ENCODE measurements around the gene CORO6.

CORO6 gene

DNA sequence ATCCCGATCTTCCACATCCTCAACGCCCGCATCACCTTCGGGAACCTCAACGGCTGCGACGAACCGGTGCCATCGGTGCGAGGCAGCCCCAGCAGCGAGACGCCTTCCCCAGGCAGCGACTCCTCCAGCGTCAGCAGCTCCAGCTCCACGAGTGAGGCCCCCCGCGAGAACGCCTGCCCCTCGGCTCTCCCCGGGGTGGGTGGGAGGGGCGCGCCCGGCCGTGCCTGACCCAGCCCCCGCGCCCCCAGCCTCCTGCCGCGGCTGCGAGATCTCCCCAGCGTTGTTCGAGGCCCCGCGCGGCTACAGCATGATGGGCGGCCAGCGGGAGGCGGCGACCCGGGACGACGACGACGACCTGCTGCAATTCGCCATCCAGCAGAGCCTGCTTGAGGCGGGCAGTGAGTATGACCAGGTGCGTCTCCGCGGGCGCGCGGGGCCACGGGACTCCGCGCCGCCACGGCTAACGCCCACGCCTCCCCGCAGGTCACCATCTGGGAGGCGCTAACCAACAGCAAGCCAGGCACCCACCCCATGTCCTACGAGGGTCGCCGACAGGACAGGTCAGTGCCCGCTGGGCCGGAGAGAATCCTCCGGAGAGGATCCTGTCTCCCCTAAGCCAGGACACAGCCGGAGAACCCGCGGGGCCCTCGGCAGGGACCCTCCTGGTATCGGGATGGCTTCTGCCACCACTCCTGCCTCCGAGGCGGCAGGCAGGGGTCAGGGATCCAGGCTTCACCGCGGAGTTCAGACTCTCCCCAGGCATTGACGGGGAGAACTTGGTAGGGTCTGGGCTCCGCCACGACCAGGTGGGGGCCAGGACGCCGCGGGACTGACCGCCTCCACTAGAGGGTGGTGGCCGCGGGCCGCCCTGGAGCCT, 10.1 kb downstream of the CORO6 start:
- no peak for FAIRE-seq

- no peak for FAIRE-seq
Observed at GRCh38 chr17:29612094-29612403, 10.7 kb downstream of the CORO6 start.

GRCh38 chr17:29611351-29612093, 11.2 kb downstream of the CORO6 start:
- no peak for FAIRE-seq

- FAIRE-seq = no peak
Observed at GRCh38 chr17:29610395-29610794, 12.3 kb downstream of the CORO6 start.

DNA sequence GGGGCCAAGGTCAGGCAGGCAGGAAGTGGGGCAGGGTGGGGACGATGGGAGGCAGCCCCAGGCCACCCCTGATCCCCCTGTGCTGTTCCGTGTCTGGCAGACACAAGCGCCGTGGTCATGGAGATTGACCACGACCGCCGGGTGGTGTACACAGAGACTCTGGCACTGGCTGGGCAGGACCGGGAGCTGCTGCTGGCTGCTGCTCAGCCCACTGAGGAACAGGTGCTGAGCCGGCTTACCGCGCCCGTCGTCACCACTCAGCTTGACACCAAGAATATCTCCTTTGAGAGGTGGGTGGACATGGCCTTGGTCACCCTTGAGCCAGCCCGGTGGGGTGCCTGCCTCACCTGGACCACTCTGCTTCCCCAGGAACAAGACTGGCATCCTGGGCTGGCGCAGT, 13.7 kb downstream of the CORO6 start:
- FAIRE-seq = no peak

- no peak for FAIRE-seq
Observed at GRCh38 chr17:29607557-29608195, 15.0 kb downstream of the CORO6 start.

DNA sequence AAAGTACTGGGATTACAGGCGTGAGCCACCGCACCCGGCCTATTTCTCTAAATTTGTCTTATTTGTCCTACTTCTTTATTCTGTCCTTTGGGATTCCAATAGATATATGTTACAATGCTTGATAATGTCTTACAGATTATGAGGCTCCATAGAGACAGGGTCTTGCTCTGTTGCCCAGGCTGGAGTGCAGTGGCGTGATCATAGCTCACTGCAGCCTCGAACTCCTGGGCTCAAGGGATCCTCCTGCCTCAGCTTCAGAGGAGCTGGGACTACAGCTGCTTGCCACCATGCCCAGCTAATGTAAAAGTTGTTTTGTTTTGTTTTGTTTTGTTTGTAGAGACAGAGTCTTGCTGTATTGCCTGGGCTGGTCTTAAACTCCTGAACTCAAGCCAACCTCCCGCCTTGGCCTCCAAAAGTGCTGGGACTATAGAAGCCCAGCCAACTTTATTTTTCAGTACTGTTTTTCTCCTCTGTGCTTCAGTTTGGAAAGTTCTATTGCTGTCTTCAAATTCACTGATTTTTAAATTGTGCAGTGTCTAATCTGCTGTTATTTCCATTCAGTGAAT, 19.5 kb downstream of the CORO6 start:
- no peak for FAIRE-seq

GRCh38 chr17:29597361-29598172, 25.1 kb downstream of the CORO6 start:
- FAIRE-seq = no peak

- no peak for FAIRE-seq
Observed at GRCh38 chr17:29596811-29597210, 25.9 kb downstream of the CORO6 start.

DNA sequence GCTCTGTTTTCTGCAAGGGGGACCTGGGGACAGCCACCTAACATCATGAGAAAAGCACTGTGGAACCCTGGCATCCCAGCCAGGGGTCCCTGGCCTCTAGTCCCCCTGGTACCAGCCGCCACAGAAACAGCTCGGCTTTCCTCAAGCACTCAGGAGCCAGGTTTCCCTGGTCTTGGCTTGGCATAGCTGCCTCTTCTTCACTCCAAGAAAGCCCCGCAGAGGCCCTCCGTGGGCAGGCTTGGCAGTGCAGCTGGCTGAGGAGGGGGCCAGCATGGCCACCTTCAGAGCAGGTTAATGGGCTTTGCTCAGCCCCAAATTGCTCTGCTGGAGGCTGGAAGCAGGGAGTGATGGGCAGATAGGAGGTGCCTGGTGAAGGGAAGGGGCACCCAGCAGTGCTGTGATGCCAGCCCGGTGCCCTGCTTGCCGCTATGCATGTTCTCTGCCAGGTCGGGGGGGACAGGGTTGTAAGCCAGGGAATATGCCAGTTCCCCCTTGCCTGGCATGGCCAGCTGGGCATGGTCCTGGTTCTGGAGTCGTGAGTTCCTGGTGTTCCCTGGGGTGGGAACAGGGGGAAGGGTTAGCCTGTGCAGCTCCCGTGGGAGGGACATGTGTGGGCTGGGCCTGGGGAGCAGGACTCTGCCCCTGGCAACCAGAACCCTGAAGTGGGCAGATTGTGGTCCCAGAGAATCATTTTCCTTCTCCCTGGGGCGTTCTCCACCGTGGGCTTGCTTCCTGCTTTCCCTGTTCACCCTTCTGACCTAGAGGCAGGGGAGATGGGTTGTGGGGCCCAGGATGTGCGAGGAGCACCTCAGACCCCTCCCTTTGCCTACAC, 26.6 kb downstream of the CORO6 start:
- FAIRE-seq = no peak

DNA sequence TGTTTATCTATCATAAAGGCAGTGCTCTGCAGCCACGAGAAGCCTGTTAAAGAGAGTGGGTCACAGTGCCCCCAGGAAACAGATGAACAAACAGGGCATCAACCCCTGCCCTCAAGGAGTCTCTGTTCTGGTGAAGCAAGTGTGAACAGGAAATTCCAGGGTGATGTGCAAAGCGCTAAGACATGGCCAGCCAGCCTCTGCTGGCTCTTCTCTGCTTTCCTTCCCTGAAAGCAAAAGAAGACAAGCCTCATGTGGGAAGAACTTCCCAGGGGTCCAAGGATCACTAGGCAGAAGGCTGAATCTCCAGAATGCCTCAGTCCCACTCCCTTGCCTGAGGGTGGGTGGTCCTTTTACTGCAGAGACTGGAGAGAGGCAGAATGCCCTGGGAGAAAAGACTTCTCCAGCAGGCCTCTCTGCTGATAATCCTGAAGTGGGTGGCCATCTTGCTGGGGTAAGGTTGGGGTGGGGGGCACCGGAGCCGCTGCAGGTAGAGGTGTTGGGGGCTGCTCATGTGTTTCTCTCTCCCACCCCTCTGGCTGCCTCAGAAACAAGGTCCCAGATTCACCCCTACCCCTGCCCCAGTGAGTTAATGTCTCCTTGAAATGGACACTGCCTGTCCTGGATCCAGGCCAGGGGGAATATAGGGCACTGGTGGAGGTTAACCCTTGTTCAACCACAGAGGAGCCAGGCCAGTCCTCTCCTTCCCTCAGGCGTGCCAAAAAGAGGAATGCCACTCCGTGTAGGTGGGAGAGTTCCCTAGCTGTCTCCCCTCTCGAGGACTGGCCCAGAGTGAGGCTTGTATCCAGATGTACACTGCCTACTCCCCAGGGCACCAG, 27.4 kb downstream of the CORO6 start:
- FAIRE-seq = no peak

DNA sequence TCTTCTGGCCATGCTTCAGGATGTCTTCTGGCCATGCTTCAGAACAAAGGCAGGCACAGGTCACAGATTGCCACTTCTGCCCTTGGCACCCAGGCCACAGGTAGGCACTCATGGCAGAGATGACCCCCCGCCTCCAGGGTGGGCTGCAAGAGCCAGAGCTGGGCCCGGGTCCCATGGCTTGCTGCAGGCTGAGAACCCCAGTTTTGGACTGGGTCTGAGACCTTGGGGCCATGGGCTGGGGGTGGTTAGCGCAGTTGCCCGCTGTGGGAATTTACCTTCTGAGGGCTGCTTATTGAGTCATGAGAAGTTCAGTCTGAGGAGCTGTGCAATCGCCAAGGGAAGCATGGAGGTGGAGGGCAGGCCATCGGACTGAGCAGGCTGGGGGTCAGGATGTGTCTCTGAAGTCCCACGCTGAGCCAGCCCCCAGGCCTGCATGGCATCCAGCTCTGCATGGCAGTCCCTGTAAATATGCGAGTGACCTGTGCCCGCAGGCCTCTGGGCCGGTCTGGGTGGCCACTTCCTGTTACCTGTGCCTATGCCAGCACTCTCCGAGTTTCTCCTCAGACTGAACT, 28.1 kb downstream of the CORO6 start:
- FAIRE-seq = no peak

GRCh38 chr17:29593591-29594518, 28.9 kb downstream of the CORO6 start:
- FAIRE-seq = no peak

DNA sequence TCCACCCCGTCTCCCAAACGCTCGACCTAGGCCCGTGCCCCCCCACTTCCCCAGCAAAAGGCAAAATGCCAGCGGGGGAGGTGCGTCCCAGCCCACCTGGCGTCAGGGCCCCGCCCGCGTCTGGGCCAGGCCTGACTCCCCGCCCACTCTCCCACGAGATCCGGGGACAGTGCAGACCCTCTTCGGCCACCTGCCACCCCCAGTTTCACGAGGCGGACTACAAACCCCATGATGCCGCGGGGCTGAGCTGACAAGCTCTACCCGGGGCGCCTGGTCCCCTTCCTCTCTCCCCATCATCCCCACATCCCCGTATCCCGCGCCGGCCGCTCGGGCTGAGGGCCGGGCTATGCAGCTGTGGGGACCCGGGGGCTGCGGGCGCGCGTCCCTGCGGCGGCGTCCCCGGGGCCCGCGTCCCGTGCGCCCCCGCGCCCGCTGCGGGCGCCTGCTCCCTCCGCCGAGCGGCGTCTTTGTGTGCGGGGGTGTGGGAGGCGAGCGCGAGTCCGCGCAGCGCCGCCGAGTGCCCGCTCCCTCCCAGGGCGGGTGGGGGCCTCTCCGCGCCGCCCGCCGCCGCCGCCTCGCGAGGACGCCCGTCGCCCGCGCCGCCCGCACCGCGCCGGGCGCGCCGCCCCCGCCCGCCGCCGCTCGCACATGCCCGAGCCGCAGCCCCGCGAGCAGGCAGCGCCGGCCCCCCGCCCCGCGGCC, 29.7 kb downstream of the CORO6 start, which contains the start of gene ANKRD13B:
Gene ANKRD13B, plus strand, starts transcription at position 283 of the 702 bp plus-strand sequence. CDS start 490 bp downstream, outside the sequence.
- FAIRE-seq = no peak

DNA sequence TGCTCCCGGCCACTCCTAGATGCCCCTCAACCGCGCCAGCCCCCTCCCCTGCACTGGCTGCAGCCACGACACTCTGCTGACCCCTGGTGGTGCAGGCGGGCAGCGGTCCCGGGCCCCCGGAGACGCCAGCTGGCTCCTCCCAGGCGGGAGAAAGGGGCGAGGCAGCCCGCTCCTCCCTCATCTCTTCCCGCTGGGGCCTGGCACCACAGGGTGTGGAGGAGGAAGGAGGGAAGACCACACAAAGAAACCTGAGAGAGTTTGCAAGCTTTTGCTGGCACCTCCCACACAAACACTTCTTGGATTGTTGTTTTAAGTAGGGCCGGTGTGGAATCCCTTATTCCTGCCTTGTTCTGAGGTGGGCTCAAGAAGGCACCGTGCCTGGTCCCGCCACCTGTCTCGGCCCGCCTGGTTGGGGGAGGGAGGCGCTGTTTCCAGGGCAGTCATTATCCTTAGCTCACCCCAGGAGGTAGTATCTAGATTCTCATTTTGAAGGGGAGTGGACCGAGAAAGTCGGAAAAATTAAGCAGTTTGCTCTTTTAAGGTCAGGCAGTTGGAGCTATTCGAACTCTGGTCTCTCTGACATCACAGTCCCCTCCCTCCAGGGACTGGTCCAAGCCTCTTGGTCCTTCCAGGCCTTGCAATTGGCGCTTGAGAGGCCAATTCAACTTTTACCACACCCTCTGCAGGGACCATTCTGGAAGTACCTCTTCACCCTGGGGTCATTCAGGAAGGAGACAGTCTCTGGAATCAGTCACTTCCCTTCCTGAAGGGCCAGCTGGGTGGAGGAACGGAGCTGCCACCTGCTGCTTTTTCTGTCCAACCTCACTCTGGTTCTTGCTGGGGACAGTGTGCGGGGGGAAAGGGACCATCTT, 30.7 kb downstream of the CORO6 start:
- peak; percentile 99 for FAIRE-seq

DNA sequence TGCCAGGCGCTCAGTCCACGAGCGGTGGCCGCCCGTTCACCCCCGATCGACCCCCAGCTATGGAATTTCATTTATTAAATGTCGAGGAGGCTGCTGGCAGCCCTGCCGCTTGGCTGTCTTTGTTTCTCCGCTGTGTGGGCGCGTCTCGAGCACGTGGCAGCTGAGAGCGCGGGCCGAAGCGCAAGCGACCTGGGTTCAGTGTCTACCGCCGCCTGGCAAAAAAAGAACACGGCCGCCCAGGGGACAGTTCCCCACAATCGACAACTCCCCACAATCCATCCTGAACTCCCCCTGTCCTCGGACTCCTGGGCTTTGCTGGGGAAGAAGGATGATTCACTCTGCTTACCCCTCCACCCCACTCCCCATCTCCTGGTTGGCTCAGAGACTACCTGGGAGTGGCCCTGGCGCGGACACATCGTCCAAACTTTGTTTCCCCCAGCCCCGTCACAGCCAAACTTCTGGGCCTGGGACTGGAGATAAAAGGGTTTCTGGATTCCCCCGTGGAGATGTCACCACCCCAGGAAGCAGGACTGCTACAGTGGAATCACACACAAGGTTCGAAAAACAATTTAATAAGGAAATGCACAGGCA, 31.5 kb downstream of the CORO6 start:
- no peak for FAIRE-seq
